Right atrium auricular region (tissue), 2 donors: ENCODE measurements around the gene INTS15. TPM values are rescaled to one million over a fixed set of nuclear protein-coding genes. Genes with fewer than 3 reads are reported as not detected.

Experiments
- DNase-seq: peaks from one replicate; pipeline ENCODE4 v3.0.0-alpha.2; 2019; ENCODE audit warnings: low spot score
- H3K27ac ChIP-seq, 2 donors: fragments of 200-600 bp; sonication (generic); 1 replicate in 1 of 2; 2 replicates in 1 of 2; pipeline ENCODE4 v1.5.1; 2016 to 2019
- H3K27me3 ChIP-seq, 2 donors: fragments of 200-600 bp; sonication (generic); one replicate each; pipeline versions ENCODE4 v1.5.1 to v1.6.0; 2017 to 2019
- H3K36me3 ChIP-seq: fragments of 200-600 bp; sonication (generic); one replicate; pipeline ENCODE4 v1.5.1; 2016
- H3K4me1 ChIP-seq, 2 donors: fragments of 200-600 bp; sonication (generic); one replicate each; pipeline versions ENCODE4 v1.5.1 to v1.6.0; 2017 to 2019
- H3K4me3 ChIP-seq, 2 donors: fragments of 200-600 bp; sonication (generic); 1 replicate in 1 of 2; 2 replicates in 1 of 2; pipeline ENCODE4 v1.5.1; 2017 to 2019; ENCODE audit warnings: mild to moderate bottlenecking in 1 of 2, moderate library complexity in 1 of 2
- H3K9me3 ChIP-seq, 2 donors: fragments of 200-600 bp; sonication (generic); one replicate each; pipeline ENCODE4 v1.5.1; 2019
- total RNA-seq, 2 donors: library from RNA; depleted of rRNA; stranded (reverse); fragments of >200 nt; gene quantifications; one replicate each; pipeline ENCODE4 v1.1.0, GENCODE V29; 2016
- TF ChIP-seq, protein P1 (sequence below), 2 donors: fragments of 200-600 bp; sonication (generic); IDR thresholded peaks; one replicate each; pipeline ENCODE4 v1.5.1; 2019; ENCODE audit warnings: antibody characterized with exemption in 2 of 2

INTS15 gene
- total RNA-seq, 2 donors from 2014 or later: 12.5 to 19.5 TPM

DNA sequence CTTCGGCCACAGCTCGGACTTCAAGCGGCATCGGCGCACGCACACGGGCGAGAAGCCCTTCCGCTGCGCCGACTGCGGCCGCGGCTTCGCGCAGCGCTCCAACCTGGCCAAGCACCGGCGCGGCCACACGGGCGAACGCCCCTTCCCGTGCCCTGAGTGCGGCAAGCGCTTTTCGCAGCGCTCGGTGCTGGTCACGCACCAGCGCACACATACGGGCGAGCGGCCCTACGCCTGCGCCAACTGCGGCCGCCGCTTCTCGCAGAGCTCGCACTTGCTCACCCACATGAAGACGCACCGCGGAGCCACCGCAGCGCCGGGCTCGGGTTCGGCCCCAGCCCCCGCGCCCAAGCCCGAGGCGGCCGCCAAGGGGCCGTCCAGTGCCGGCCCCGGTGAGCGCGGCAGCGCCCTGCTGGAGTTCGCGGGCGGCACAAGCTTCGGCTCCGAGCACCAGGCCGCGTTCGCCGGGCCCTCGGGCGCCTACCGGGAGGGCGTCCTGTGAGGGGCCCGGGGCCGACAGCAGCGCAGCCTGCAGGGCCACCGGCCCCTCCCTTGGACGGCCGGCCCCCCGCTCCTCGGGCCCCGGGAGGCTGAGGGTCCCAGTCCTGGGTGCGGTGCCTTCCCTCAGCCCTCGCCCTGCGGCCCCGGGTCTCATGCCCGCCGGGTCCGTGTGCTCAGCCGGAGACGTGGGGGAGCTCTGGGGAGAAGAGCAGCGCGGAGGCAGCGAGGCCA, 64.5 kb downstream of the INTS15 start:
- H3K4me1 ChIP-seq: no peaks in the 10 kb centered on the region
- H3K27me3 ChIP-seq: no peaks in the 10 kb centered on the region
- DNase-seq: no peak
- H3K9me3 ChIP-seq: peaks cover 0 to 7% of the 10 kb centered on the region in 2 donors
- H3K4me3 ChIP-seq: no peak overlapping the region
- H3K27ac ChIP-seq: no peak overlapping the region
- TF ChIP-seq, protein P1, sequence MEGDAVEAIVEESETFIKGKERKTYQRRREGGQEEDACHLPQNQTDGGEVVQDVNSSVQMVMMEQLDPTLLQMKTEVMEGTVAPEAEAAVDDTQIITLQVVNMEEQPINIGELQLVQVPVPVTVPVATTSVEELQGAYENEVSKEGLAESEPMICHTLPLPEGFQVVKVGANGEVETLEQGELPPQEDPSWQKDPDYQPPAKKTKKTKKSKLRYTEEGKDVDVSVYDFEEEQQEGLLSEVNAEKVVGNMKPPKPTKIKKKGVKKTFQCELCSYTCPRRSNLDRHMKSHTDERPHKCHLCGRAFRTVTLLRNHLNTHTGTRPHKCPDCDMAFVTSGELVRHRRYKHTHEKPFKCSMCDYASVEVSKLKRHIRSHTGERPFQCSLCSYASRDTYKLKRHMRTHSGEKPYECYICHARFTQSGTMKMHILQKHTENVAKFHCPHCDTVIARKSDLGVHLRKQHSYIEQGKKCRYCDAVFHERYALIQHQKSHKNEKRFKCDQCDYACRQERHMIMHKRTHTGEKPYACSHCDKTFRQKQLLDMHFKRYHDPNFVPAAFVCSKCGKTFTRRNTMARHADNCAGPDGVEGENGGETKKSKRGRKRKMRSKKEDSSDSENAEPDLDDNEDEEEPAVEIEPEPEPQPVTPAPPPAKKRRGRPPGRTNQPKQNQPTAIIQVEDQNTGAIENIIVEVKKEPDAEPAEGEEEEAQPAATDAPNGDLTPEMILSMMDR (IDR thresholded peaks at IDR 0.05): no peak
- H3K36me3 ChIP-seq: peaks cover 38% of the 10 kb centered on the region

DNA sequence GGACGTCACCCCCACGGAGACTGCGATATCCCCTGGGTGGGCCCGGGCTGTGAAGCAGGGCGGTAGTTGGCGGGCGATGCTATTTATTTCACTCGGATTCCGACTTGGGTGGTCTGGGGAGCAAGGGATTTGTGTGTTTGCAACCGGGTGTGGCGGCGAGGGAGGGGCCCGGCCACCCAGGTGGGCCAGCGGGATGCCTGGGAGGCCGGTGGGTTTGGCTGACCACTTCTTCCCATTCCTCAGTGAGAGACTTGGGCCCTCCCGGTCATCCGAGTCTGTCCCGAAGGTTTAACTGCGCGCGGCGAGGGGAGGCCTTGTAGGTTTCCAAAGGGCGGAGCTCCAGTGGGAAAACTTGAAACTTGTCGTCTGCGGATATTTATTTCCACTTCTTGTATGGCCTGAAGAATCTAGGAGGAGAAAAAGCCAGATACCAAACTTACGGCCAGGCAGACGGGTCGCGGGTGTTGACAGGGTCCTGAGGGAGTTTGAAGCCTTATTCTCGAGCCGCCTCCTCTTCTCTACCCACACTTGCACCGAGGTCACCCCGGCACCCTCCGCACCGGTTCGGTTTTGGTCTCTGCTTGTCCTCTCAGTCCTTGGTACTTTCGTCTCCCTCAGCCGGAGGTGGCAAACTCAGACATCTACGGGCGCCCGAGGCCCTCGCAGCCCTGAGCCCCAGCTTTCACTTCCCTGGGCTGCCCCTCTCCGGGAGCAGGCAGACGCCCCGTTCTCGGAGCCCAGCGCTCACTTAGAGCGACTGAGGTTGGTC, 65.2 kb downstream of the INTS15 start:
- Histone ChIP-seq H3K9me3 (peaks cover 0 to 7% of the 10 kb centered on the region in 2 donors), H3K27me3 (no peaks in the 10 kb centered on the region), H3K4me1 (no peaks in the 10 kb centered on the region), H3K36me3 (peaks cover 38% of the 10 kb centered on the region), H3K4me3 (no peak overlapping the region), H3K27ac (no peak overlapping the region)
- TF ChIP-seq, protein P1 (IDR thresholded peaks at IDR 0.05): no peak
- DNase-seq: no peak

DNA sequence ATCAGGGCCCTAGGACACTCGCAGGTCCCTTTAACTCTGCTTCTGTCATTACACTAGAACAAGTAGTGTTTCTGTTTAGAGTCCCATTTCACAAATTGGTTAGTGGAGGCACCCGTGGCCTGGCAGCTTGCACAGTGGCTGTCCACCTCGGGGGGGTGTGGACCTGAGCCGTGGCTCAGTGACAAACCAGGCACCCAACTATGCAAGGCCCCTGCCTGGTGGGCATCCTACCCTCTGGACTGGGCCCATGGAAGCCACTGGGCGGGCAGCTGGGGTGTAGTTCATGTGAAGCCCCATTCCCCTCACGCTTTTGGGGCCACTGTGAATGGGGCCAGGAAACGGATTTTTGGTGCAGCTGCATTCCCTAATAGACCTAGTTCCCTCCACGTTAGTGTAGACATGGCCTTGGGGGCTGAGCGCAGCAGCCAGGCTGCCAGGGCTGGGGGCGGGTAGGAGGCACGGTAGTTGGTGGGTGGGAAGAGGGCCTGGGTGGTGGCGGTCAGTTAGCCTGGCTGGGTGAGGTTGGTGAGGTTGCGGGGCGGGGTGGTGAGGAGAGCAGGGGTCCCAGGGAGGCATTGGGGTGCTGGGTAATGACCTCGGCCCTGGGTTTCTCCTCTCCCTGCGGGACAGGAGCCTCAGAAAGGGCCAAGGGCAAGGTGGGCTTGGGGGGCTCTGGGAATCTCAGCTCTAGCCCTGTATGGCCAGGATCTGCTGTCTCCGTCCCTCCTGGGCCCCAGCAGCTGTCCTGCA, 66.0 kb downstream of the INTS15 start:
- peaks cover 0 to 7% of the 10 kb centered on the region in 2 donors for H3K9me3 ChIP-seq
- TF ChIP-seq, protein P1 (IDR thresholded peaks at IDR 0.05): no peak
- no peak overlapping the region for H3K4me3 ChIP-seq
- no peaks in the 10 kb centered on the region for H3K4me1 ChIP-seq
- no peak overlapping the region for H3K27ac ChIP-seq
- no peak for DNase-seq
- H3K36me3 ChIP-seq: peaks cover 30% of the 10 kb centered on the region
- H3K27me3 ChIP-seq: no peaks in the 10 kb centered on the region

DNA sequence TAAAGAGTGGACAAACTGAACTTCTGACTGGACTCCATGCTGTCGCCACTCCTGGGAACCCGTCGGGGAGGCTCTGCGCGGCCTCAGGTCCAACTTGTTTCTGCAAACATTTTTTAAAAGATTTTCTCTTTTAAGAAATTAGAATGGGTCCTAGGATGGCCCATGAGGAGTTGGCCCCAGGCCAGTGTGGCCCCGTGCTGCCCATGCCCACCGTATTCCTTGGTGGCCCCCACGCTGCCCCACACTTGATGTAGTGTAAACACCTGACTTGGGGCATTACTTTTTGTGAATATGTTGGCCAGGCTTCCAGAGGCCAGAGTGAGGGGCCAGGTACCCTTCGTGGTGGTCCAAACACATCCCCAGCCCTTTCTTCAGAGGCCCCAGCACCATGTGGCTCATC, 66.6 kb downstream of the INTS15 start:
- DNase-seq: no peak
- Histone ChIP-seq H3K27me3 (no peaks in the 10 kb centered on the region), H3K4me1 (no peaks in the 10 kb centered on the region), H3K9me3 (peaks cover 0 to 7% of the 10 kb centered on the region in 2 donors), H3K4me3 (no peak overlapping the region), H3K27ac (no peak overlapping the region), H3K36me3 (peaks cover 27% of the 10 kb centered on the region)
- TF ChIP-seq, protein P1 (IDR thresholded peaks at IDR 0.05): no peak

Other genes with a start within 250 kb of the INTS15 start
- 10 to 100 TPM; 18.8 to 25.4 TPM for gene FAM220A, start 241.1 kb upstream of the INTS15 start, total RNA-seq
- 100 to 1,000 TPM in 1 of 2 donors, 10 to 100 TPM in 1; 87.8 to 109 TPM for gene RAC1, start 215.5 kb upstream of the INTS15 start, total RNA-seq
- gene DAGLB, start 142.1 kb upstream of the INTS15 start, total RNA-seq: 1 to 10 TPM; 5.7 to 9.4 TPM
- gene KDELR2, start 105.9 kb upstream of the INTS15 start, total RNA-seq: 10 to 100 TPM; 57.6 to 64.7 TPM
- gene GRID2IP, start 38.6 kb upstream of the INTS15 start, total RNA-seq: under 1 TPM in 1 of 2 donors, not detected in 1; 0.28 TPM
- 10 to 100 TPM; 37.5 to 48.4 TPM for gene ZDHHC4, start 12.6 kb upstream of the INTS15 start, total RNA-seq
- gene ZNF853, start 25.6 kb downstream of the INTS15 start, total RNA-seq: 10 to 100 TPM; 13.3 to 25.2 TPM
- gene ZNF316, start 47.3 kb downstream of the INTS15 start, total RNA-seq: 10 to 100 TPM in 1 of 2 donors, 1 to 10 TPM in 1; 9.0 to 12.6 TPM
- gene ZNF12, start 116.9 kb downstream of the INTS15 start, total RNA-seq: 10 to 100 TPM; 13.9 to 14.2 TPM
- under 1 TPM in 1 of 2 donors, not detected in 1; 0.19 TPM for gene RSPH10B2, start 164.1 kb downstream of the INTS15 start, total RNA-seq
- 10 to 100 TPM; 12.0 to 18.5 TPM for gene CCZ1B, start 236.3 kb downstream of the INTS15 start, total RNA-seq